HUDEP-2 (cell line): Measurements from ENCODE around the gene GOLT1A.

Experiments used
- DNase-seq, 76 experiments: peaks; one replicate each; lab custom pipeline; 2025; ENCODE audit not compliant: unreplicated experiment in 76 of 76; lab: John Stamatoyannopoulos, UW

Gene GOLT1A

GRCh38 chr1:204194771-204195170 is 19.0 kb downstream of the GOLT1A start:
- DNase-seq: no peak

- no peak for DNase-seq
Observed at GRCh38 chr1:204194080-204194479, 19.7 kb downstream of the GOLT1A start.

DNA sequence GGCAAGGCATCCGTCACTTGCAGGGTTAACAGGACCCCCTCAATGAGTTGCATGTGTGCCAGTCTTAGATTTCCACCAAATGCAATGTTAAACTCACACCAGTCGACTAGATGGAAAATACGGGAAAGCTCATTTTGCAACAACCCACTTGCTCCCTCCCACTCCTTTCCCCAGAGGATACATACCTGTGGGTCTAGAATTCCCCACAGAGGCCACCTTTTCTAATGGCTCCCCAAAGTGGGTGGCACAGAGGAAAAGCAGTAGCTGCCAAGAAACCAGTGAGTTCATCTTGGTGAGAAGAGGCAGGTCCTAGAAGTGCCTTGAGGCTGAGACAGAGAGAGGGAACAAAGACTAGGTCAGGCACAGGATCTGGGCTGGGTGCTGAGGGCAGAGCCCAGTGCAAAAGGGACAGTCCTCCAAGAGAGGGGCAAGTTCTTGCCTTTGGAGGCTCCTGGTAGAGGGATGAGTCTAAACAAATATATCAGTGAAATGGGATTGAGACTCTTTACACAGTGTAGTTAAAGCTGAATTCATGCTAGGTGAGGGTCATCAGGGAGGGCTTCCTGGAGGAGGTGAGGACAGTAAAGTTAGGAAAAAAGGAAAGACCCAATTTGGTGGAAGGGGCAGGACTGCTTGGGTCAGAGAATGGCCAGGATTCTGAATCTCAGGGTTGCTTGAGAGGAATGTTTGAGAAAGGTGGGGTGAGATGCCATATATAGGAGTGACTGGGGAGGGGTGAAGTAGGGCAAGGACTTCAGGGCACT is 21.0 kb downstream of the GOLT1A start:
- DNase-seq: no peak

- DNase-seq: no peak
Observed at GRCh38 chr1:204192046-204192445, 21.7 kb downstream of the GOLT1A start.

DNA sequence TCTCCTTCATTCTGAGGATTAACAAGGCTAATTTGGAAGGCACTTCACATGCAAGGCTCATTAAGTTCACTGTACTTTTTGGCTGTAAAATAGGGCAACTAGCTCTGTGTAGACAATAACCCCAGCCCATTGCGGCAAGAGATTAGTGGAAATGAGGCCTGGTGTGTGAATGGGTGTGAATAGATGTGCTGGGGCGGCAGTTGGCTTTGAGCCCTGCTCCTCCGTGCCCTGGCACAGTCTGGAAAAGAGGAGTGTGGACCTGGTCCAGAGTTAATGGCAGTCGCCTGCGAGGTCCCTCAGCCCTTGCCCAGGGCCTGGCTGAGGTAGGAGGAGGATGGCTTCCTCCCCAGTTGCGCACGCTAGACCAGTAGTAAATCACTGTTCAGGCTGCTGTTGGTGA is 22.3 kb downstream of the GOLT1A start:
- DNase-seq: no peak

DNA sequence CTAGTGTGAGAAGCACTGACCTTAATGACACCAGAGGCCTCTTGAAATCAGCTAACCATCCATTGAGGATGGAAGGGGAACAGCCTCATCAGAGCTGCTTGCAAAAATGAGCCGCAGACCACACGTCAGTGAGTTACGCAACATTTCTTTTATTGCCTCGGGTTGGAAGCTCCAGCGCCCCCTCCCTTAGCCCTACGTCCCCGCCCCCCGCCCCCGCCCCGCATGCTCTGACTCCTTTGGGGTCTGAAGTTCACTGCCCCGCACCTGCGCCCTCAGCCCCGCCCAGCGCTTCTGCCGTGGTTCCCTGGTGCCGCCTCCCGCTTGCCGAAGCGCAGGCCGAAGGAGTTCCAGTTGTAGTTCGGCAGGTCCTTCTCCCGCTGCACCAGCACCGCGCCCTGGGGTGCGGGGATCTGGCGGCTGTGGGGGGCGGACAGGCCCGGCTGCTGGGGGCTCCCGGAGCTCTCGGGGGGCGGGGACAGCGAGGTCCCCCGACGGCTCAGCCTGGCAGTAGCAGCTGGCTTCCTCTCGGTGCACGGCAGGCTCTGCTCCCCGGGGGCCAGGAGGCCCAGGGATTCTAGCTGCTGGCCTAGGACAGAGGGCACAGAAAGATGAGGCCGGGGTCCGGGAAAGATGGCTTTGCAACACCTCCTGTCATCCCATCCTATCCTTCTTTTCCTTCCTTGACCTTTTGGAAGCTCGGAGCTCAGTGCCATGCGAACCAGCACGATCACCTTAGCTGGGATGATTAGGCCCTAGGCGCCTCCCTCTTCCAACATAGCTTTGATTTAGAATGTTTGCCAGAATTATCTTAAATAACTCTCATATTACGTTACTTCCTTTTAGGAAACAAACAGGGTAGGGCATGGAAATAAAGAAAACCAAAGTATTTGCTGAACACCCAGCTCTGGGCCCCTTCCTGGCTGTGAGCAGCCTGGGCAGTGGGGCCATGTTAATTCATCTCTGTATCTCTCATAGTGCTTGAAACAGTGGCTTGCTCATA is 23.3 kb downstream of the GOLT1A start:
- no peak for DNase-seq

DNA sequence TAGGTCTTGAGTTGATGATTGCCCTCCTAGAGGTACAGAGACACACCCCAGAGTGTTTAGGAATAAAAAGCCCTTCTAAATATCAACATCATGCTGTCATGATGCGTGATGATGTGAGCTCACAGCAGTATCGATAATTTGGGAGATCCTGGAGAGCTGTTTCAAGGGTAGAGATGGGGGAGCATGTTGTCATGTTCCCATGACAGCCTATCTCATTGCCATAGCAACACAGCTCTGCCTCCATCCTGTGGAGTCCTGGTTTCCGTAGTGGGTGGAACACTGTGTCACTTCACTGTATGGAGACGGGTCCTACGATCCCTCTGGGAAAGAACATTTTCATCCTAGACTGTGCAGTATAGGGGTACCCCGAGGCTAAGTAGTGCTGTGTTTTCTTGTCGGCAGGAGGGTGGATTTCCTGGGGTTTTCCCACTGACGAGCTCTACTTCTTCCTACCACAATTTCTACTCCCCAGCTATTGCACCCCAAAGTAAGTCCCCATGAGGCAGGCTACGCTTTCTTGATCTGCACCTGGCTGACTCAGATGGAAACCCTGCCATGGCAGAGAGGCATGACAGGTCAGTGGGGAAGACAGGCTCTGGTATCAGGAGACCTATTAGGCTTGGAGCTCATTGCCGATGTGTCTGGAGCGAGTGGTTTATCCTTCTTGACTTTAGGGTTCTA is 24.7 kb downstream of the GOLT1A start:
- DNase-seq: no peak

- no peak for DNase-seq
Observed at GRCh38 chr1:204186597-204186996, 27.2 kb downstream of the GOLT1A start.

GRCh38 chr1:204181116-204181515 is 32.7 kb downstream of the GOLT1A start:
- no peak for DNase-seq

DNA sequence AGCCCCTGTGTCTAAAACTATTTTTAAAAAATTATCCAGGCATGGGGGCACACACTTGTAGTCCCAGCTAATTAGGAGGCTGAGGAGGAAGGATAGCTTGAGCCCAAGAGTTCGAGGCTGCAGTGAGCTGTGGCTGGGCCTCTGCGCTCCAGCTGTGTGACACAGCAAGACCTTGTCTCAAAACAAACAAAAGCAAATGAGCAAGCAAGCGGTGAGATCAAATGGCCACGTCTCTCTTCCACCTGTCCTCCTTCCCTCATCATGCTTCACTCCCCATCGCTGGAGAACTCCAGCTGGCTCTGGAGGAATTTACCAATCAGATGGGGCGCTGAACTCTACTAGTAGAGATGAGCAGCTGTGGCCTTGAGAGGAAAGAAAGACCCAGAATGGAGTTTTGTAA is 33.7 kb downstream of the GOLT1A start:
- DNase-seq: no peak

DNA sequence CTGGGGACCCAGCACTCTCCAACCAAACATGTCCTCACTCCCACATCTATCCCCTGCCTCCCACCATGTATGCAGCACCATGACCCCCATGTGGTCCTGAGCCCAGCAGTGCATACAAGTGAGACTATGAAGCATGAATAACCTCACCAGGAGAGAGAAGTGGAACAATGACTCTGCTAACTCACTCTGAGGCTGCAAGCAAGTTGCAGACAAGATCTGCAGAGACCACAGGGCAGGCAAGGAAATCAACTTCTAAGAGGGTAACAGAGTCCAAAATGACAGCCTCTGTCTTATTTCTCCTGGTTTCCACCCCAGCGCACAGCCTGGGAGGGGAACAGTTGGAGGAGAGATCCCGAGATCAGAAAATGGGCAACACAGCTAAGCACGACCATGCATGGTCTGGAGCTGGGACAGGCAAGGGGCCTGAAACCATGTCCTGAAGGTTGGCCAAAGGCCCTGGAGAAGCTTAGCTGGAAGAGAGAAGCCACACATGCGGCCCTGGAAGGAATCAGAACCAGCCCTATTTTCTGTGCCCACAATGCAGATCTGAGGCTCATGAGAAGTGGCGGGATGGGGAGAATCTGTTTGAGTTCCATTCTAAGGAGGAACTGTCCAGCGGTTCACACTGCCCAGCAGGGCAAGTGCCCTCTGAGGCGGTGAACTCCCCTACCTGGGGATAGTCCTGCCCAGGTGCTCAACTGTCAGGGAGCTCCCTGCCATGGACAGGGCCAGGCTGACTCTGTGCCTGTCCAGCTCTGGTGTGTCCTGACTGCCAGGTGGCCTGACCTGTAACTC is 35.1 kb downstream of the GOLT1A start:
- no peak for DNase-seq

DNA sequence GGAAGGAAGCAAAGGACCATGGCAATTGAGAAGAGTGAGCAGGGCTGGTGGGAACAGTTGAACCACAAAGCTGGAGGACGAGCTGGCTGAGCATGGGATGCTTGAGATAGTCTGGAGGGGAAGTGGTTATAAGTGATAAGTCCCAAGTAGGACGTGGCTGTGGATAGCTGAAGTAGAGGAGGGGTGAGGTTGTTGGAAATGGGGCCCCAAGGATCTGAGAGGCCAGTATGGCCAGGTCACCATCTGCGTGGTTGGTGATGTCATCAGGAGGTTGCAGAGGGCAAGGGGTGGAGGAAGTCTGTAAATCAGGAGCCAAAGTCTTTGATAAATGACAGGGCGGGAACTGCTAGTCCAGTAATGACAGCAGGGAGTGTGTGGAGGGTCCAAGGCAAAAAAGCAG is 36.7 kb downstream of the GOLT1A start:
- DNase-seq: peak in 2 of 76 experiments; percentile 6 to 11

GRCh38 chr1:204176049-204176448 is 37.7 kb downstream of the GOLT1A start:
- no peak for DNase-seq

DNA sequence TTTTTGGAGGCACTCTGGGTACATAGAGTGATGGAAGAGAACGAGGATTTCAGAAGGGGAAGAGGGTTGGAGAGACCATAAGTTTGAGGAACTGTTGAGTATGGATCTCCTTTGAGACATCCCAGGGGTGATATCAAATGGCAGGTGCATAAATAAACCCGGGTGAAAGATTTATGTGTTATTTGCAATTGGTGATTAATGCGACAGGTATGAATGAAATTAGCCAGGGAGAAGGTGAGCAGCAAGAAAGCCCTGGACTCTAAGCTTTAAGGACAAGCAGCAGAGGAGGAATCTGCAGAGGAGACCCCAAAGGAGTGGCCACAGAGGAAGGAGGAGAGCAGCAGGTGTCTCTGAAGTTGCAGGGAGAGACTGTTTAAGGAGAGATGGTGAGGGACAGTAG is 38.8 kb downstream of the GOLT1A start:
- DNase-seq: no peak

- DNase-seq: no peak
Observed at GRCh38 chr1:204172404-204173029, 41.3 kb downstream of the GOLT1A start.

DNA sequence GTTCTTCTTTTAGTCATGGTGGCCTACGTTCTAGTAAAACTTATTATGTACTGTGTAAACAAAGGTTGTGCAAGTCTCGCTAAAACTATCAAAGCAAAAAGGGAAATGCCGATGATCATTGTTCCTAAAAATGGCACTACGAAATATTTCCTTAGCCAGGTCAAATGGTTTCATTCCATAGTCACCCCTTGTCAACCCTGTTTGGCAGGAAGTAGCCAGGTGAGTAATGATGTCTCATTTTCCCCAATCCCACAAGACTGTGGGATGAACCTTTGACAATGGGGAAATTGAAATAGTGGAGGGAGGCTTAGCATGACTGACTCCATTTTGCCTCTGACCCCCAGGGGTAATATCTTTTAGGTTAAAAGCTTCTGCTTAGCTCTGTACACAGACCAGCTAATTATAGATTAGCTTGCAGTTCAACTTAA is 42.0 kb downstream of the GOLT1A start:
- DNase-seq: no peak

DNA sequence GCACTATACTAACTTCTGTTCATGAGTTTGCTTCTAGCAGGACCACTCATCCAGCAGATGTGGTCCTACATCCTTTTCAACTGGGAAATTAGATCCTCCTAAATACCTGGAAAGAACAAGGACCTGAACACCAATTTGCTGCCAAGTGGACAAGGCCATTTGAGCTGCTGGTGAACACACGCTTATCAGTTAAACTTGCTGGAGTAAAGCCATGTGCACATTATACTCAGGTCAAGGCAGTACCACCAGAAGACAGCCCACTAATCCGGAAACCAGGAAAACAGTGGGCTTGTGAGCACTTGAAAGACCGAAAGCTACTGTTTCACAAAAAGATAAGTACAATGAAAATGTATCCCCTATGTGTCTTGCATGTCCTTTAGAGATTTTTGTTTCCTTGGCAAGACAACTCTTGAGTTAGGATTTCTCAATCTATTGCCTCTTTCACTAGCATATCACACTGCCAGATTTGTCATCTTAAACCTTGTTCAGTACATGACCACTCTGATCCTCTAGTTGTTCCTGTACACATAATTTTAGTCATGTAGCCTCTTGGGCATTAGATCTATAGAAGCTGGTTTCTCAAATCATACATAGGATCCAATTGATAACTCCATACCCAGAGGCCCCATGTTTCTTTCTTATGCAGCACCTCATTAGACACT is 43.2 kb downstream of the GOLT1A start:
- DNase-seq: no peak

DNA sequence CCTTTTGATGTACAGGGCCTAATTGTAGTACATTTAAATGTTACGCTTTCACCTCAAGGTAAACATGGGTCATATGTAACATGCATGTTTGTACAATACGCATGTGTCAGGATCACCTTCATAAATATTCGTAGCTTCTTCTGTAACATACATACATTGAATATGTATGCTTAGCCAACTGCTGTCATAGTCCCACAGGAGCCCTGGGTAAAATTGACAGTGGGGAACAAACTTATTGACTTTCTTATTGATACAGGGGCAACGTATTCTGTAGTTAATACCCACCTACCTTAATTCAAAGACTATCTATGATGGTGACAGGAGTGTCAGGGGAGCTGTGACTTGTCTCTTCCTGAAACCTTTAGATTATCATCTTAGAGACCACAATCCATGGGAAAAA is 43.9 kb downstream of the GOLT1A start:
- no peak for DNase-seq

DNA sequence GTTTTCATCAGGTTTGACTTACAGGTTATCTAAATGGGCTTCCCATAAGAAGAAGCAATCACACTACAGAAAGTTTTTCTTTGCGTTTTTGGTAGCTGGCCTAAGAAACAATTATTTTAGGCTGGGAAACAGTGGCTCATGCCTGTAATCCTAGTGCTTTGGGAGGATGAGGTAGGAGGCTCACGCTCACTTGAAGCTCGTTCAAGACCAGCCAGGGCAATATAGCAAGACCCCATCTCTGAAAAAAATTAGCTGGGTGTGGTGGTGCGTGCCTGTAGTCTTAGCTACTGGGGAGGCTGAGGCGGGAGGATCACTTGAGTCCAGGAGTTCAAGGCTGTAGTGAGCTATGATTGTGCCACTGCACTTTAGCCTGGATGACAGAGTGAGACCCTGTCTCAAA is 46.1 kb downstream of the GOLT1A start:
- no peak for DNase-seq
